Lower lobe of right lung (tissue), 2 donors: Measurements from ENCODE around the gene NRIP2. TPM values are rescaled to one million over a fixed set of nuclear protein-coding genes. Genes with fewer than 3 reads are reported as not detected.
A peak's percentile ranks its signal among the peaks of the same experiment; 100 is the strongest.
"Not testable (repeated sequence)": the region's sequence is repeated elsewhere in the genome, so short reads cannot be mapped to it uniquely, and the experiment has no call there.

Source experiments
- ATAC-seq, 2 donors: fragments of 200-7000 bp; cut with Tn5 transposase; one replicate each; pipeline ENCODE4 v1.9.1; 2020 to 2022; ENCODE audit warnings: mild to moderate bottlenecking in 2 of 2, moderate library complexity in 2 of 2
- DNase-seq: peaks from one replicate; pipeline ENCODE4 v3.0.0-alpha.2; 2020
- H3K27ac ChIP-seq: fragments of 200-600 bp; one replicate; pipeline ENCODE4 v1.8.0; 2022
- H3K27me3 ChIP-seq: fragments of 200-600 bp; one replicate; pipeline ENCODE4 v1.8.0; 2022; ENCODE audit warnings: low read depth
- H3K36me3 ChIP-seq: fragments of 200-600 bp; one replicate; pipeline ENCODE4 v1.8.0; 2022; ENCODE audit warnings: mild to moderate bottlenecking
- H3K4me1 ChIP-seq: fragments of 200-600 bp; one replicate; pipeline ENCODE4 v1.8.0; 2022
- H3K4me3 ChIP-seq: fragments of 200-600 bp; one replicate; pipeline ENCODE4 v1.8.0; 2022; ENCODE audit warnings: mild to moderate bottlenecking
- H3K9me3 ChIP-seq: fragments of 200-600 bp; one replicate; pipeline ENCODE4 v1.8.0; 2022
- intact Hi-C: fragments of 100-400 bp; cut with DNase I; formaldehyde crosslinking; loops from one replicate; pipeline ENCODE4 v1.11.0; 2022
- total RNA-seq: library from RNA; stranded (reverse); fragmentation: NEBNext Ultra II Directional; extraction: Animal tissue kit (Norgen Biotek cat#: 25700); gene quantifications from one replicate; pipeline ENCODE4 v1.2.1, GENCODE V29; 2021
- TF ChIP-seq, protein P1 (sequence below): fragments of 200-600 bp; IDR thresholded peaks from one replicate; pipeline ENCODE4 v1.8.0; 2022; ENCODE audit warnings: antibody characterized with exemption, mild to moderate bottlenecking
- donor health status: DM: no; HTN: yes; CAD: no; lungs with severe emphysema.

The NRIP2 gene
- total RNA-seq, 1 donor from 2014 or later = 0.77 TPM

GRCh38 chr12:2876431-2877046 is 41.7 kb upstream of the NRIP2 start:
- peaks cover 26% of the 10 kb centered on the region for H3K4me1 ChIP-seq
- peak overlapping the region; percentile 95 for H3K4me3 ChIP-seq
- DNase-seq (no peak), ATAC-seq (peak in 1 of 2 donors; percentile 54)
- TF ChIP-seq, protein P1, sequence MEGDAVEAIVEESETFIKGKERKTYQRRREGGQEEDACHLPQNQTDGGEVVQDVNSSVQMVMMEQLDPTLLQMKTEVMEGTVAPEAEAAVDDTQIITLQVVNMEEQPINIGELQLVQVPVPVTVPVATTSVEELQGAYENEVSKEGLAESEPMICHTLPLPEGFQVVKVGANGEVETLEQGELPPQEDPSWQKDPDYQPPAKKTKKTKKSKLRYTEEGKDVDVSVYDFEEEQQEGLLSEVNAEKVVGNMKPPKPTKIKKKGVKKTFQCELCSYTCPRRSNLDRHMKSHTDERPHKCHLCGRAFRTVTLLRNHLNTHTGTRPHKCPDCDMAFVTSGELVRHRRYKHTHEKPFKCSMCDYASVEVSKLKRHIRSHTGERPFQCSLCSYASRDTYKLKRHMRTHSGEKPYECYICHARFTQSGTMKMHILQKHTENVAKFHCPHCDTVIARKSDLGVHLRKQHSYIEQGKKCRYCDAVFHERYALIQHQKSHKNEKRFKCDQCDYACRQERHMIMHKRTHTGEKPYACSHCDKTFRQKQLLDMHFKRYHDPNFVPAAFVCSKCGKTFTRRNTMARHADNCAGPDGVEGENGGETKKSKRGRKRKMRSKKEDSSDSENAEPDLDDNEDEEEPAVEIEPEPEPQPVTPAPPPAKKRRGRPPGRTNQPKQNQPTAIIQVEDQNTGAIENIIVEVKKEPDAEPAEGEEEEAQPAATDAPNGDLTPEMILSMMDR = no peak
- H3K36me3 ChIP-seq = peaks cover 5% of the 10 kb centered on the region
- H3K27me3 ChIP-seq = no peaks in the 10 kb centered on the region
- intact Hi-C loops = no loop called here
- H3K27ac ChIP-seq = peak overlapping the region; percentile 95
- no peaks in the 10 kb centered on the region for H3K9me3 ChIP-seq

DNA sequence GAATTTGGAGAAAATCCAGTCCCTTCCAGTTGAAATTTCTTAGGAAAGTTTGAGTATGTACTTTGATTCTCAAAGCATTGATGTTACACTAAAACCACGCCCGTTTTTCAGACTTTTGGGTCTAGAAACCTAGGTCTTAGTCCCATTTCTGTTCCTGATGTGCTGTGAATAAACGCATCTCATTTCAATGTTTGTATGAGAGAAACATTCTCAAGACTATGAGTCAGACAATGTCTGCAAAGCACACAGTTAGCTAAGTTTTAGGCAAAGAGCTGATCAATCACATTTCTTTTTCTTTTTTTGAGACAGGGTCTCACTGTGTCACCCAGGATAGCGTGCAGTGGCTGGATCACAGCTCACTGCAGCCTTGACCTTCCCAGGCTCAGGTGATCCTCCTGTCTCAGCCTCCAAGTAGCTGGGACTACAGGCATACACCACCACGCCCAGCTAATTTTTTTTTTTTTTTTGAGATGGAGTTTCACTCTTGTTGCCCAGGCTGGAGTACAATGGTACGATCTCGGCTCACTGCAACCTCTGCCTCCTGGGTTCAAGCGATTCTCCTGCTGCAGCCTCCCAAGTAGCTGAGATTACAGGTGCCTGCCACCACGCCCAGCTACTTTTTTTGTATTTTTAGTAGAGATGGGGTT is 34.3 kb upstream of the NRIP2 start:
- H3K36me3 ChIP-seq, H3K9me3 ChIP-seq, H3K4me1 ChIP-seq, ATAC-seq, DNase-seq, H3K27ac ChIP-seq, intact Hi-C loops, H3K4me3 ChIP-seq, H3K27me3 ChIP-seq: not testable (repeated sequence)

- Histone ChIP-seq H3K27ac (no peak overlapping the region), H3K4me1 (no peaks in the 10 kb centered on the region)
Measured at GRCh38 chr12:2864198-2864597, 29.4 kb upstream of the NRIP2 start.

DNA sequence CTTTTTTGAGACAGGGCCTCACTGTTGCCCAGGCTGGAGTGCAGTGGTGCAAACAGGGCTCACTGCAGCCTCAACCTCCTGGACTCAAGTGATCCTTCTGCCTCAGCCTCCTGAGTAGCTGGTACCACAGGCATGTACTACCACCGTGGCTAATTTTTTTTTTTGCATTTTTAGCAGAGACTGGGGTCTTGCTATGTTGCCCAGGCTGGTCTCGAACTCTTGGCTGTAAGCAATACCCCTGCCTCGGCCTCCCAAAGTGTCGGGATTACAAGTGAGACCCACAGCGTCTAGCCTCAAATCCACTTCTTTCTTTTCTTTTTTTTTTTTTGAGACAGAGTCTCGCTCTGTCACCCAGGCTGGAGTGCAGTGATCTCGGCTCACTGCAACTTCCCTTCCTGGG is 28.6 kb upstream of the NRIP2 start:
- H3K4me1 ChIP-seq, ATAC-seq, intact Hi-C loops, H3K36me3 ChIP-seq, DNase-seq, H3K9me3 ChIP-seq, H3K27me3 ChIP-seq, H3K27ac ChIP-seq, H3K4me3 ChIP-seq: not testable (repeated sequence)

More at GRCh38 chr12:2864198-2864597, 29.4 kb upstream of the NRIP2 start:
- Histone ChIP-seq H3K36me3 (no peaks in the 10 kb centered on the region), H3K9me3 (no peaks in the 10 kb centered on the region), H3K27me3 (no peaks in the 10 kb centered on the region), H3K4me3 (no peak overlapping the region)
- TF ChIP-seq, protein P1 = no peak
- no peak for ATAC-seq
- DNase-seq = no peak
- intact Hi-C loops = no loop called here

GRCh38 chr12:2862876-2863275 is 28.0 kb upstream of the NRIP2 start:
- Histone ChIP-seq H3K4me3 (no peak overlapping the region), H3K36me3 (no peaks in the 10 kb centered on the region), H3K9me3 (no peaks in the 10 kb centered on the region), H3K27me3 (no peaks in the 10 kb centered on the region), H3K4me1 (no peaks in the 10 kb centered on the region), H3K27ac (no peak overlapping the region)
- no peak for DNase-seq
- intact Hi-C loops = no loop called here
- TF ChIP-seq, protein P1 = no peak
- ATAC-seq = no peak

DNA sequence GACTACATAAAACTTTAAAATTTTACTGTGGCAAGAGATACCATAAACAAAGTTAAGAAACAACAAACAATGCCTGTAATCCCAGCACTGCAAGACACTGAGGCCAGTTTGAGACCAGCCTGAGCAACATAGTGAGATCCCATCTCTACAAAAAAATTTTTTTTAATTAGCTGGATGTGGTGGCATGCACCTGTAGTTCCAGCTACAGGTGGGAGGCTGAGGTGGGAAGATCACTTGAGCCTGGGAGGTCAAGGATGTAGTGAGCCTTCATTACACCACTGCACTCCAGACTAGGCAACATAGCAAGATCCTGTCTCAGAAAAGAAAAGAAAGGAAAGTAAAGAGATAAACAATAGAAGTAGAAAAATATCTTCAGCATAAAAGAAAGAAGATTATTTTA is 25.3 kb upstream of the NRIP2 start:
- TF ChIP-seq, protein P1 = no peak
- Histone ChIP-seq H3K27me3 (no peaks in the 10 kb centered on the region), H3K4me1 (no peaks in the 10 kb centered on the region), H3K27ac (no peak overlapping the region), H3K36me3 (no peaks in the 10 kb centered on the region), H3K4me3 (no peak overlapping the region), H3K9me3 (no peaks in the 10 kb centered on the region)
- DNase-seq (no peak), ATAC-seq (no peak)
- intact Hi-C loops = no loop called here
